GM23338 (cell line): ENCODE measurements around the gene NDUFS6. TPM values are rescaled to one million over a fixed set of nuclear protein-coding genes. Genes with fewer than 3 reads are reported as not detected.

Experiments
- ATAC-seq: fragments of 200-7000 bp; cut with Tn5 transposase; 3 replicates; pipeline ENCODE4 v1.9.1; 2020
- DNase-seq: peaks from one replicate; pipeline ENCODE4 v3.0.0-alpha.2; 2015; ENCODE audit warnings: low spot score
- H2AFZ ChIP-seq: fragments of 200-600 bp; sonication (generic); 2 replicates; pipeline ENCODE4 v1.8.0; 2016; ENCODE audit warnings: antibody characterized with exemption, mild to moderate bottlenecking, moderate library complexity
- H3F3A ChIP-seq: fragments of 200-600 bp; sonication (generic); replicated peaks from 2 replicates; pipeline ENCODE4 v1.8.0; 2017; ENCODE audit warnings: antibody characterized with exemption, mixed run types, low read depth
- H3K27ac ChIP-seq: fragments of 200-600 bp; sonication (generic); 2 replicates; pipeline ENCODE4 v1.6.1; 2016; ENCODE audit warnings: low read depth
- H3K27me3 ChIP-seq: fragments of 200-600 bp; sonication (generic); 2 replicates; pipeline ENCODE4 v1.8.0; 2016; ENCODE audit warnings: mild to moderate bottlenecking, mixed run types, moderate library complexity; ENCODE audit not compliant: insufficient read depth
- H3K36me3 ChIP-seq: fragments of 200-600 bp; sonication (generic); 2 replicates; pipeline ENCODE4 v1.8.0; 2016; ENCODE audit warnings: mild to moderate bottlenecking; ENCODE audit not compliant: insufficient read depth
- H3K4me1 ChIP-seq: fragments of 200-600 bp; sonication (generic); 2 replicates; pipeline ENCODE4 v1.8.0; 2016; ENCODE audit warnings: mild to moderate bottlenecking, moderate library complexity; ENCODE audit not compliant: insufficient read depth
- H3K4me2 ChIP-seq: fragments of 200-600 bp; sonication (generic); 2 replicates; pipeline ENCODE4 v1.7.1; 2017; ENCODE audit warnings: mixed run types
- H3K4me3 ChIP-seq: fragments of 200-600 bp; sonication (generic); 2 replicates; pipeline ENCODE4 v1.6.1; 2016; ENCODE audit warnings: mixed run types
- H3K79me2 ChIP-seq: fragments of 200-600 bp; sonication (generic); replicated peaks from 2 replicates; pipeline ENCODE4 v1.8.0; 2017; ENCODE audit warnings: mild to moderate bottlenecking; ENCODE audit not compliant: insufficient read depth
- H3K9me2 ChIP-seq: fragments of 200-600 bp; sonication (generic); 2 replicates; pipeline ENCODE4 v1.8.0; 2017; ENCODE audit not compliant: insufficient read depth
- H4K20me1 ChIP-seq: fragments of 200-600 bp; sonication (generic); replicated peaks from 2 replicates; pipeline ENCODE4 v1.8.0; 2017; ENCODE audit warnings: mild to moderate bottlenecking; ENCODE audit not compliant: insufficient read depth
- H3K27ac Mint-ChIP-seq: 2 replicates; pipeline ENCODE4 v1.8.0; 2020; ENCODE audit warnings: inconsistent platforms, mild to moderate bottlenecking, moderate library complexity, mixed read lengths
- H3K27me3 Mint-ChIP-seq: 3 replicates; pipeline ENCODE4 v1.8.0; 2022; ENCODE audit warnings: low read depth, mild to moderate bottlenecking, moderate library complexity, mixed read lengths, inconsistent platforms; ENCODE audit not compliant: insufficient read depth, poor library complexity
- H3K36me3 Mint-ChIP-seq: 3 replicates; pipeline ENCODE4 v1.8.0; 2021; ENCODE audit warnings: low read depth, mild to moderate bottlenecking, inconsistent platforms, moderate library complexity, mixed read lengths
- H3K4me1 Mint-ChIP-seq: 3 replicates; pipeline ENCODE4 v1.8.0; 2020; ENCODE audit warnings: mild to moderate bottlenecking, inconsistent platforms, mixed read lengths
- H3K4me3 Mint-ChIP-seq: 3 replicates; pipeline ENCODE4 v1.8.0; 2021; ENCODE audit warnings: moderate library complexity, mild to moderate bottlenecking, inconsistent platforms, mixed read lengths
- H3K9me3 Mint-ChIP-seq: 3 replicates; pipeline ENCODE4 v1.8.0; 2020; ENCODE audit warnings: moderate library complexity, mild to moderate bottlenecking, inconsistent platforms, mixed read lengths
- CREB1 ChIP-seq: fragments of 250-450 bp; sonication (Bioruptor Pico); IDR thresholded peaks from 2 replicates; pipeline ENCODE4 v1.5.0; 2020; ENCODE audit warnings: low read depth, mild to moderate bottlenecking, moderate library complexity
- JUNB ChIP-seq: IDR thresholded peaks from one replicate; pipeline ENCODE4 v1.6.1; 2016; ENCODE audit warnings: antibody characterized with exemption; ENCODE audit not compliant: unreplicated experiment
- NANOG ChIP-seq: IDR thresholded peaks from 2 replicates; pipeline ENCODE4 v1.6.1; 2016; ENCODE audit warnings: antibody characterized with exemption, borderline replicate concordance
- POLR2AphosphoS5 ChIP-seq: IDR thresholded peaks from 2 replicates; pipeline ENCODE4 v1.6.1; 2016; ENCODE audit warnings: antibody characterized with exemption, low read depth
- STAT1 ChIP-seq: IDR thresholded peaks from one replicate; pipeline ENCODE4 v1.6.1; 2016; ENCODE audit warnings: antibody characterized with exemption; ENCODE audit not compliant: unreplicated experiment
- ZNF114 ChIP-seq: fragments of 250-450 bp; sonication (Bioruptor Pico); IDR thresholded peaks from 2 replicates; pipeline ENCODE4 v1.5.0; 2020; ENCODE audit warnings: mild to moderate bottlenecking, moderate library complexity
- ZNF331 ChIP-seq: fragments of 250-450 bp; sonication (Bioruptor Pico); IDR thresholded peaks from 2 replicates; pipeline ENCODE4 v1.5.0; 2020; ENCODE audit warnings: low read depth, mild to moderate bottlenecking, moderate library complexity
- polyA plus RNA-seq: library from polyadenylated mRNA; unstranded; fragments of >200 nt; fragmentation: Nextera tagmentation; extraction: Ambion mirVana; gene quantifications from 2 replicates; pipeline ENCODE4 v1.2.1, GENCODE V29; 2016
- total RNA-seq: library from RNA; depleted of rRNA; stranded (reverse); fragments of >200 nt; shearing (Covaris generic); gene quantifications from 2 replicates; pipeline ENCODE4 v1.2.3, GENCODE V29; 2014
- TF ChIP-seq, protein P1 (sequence below): fragments of 250-450 bp; sonication (Bioruptor Pico); IDR thresholded peaks from 2 replicates; pipeline ENCODE4 v1.5.0; 2020; ENCODE audit warnings: mild to moderate bottlenecking, moderate library complexity
- TF ChIP-seq, protein P2 (sequence below), 2 experiments: fragments of 200-600 bp in 1 of 2; sonication (generic) in 1 of 2; conservative IDR thresholded peaks; 2 replicates each; pipeline versions ENCODE4 v1.5.1 to v1.6.1; 2016 to 2017; ENCODE audit warnings: antibody characterized with exemption in 2 of 2, low read depth in 2 of 2, mild to moderate bottlenecking in 2 of 2, moderate library complexity in 1 of 2
- TF ChIP-seq, protein P3 (sequence below): IDR thresholded peaks from 2 replicates; pipeline ENCODE4 v1.6.1; 2016; ENCODE audit warnings: antibody characterized with exemption

The NDUFS6 gene
- total and polyA plus RNA-seq, 2 experiments from 2014 or later, result 94.8 to 289 TPM

DNA sequence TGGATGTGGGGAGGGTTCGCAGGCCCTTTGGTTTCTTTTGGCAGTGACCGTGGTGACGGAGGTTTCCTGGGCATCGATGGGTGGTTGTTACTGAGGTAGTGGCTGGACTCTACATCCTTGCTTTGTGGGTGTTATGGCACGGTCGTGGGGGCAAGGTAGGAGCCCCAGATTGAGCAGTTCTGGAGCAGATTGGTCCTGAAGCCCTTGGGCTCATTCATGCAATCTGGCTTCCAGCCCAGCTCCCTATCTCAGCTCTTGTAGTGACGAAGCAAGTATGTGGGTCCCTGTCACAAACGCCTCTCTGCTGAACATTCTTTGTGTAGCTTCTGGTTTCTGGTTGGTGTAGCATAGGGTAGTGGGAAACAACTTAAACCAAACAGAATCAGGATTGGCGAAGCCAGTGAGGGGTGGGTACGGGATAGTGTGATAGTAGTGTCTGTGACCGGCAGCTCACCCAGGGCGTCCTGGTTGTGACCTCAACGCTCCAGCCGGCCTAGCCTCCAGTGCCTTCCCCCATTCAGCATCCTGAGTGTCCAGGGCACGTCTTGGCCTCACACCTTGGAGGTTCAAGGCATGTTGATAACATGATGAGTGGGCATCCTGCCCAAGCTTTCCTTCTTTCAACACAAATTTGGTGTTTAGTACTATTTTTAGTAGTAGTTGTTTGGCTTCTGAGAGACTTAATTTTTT is 2.9 kb downstream of the NDUFS6 start (continued):
- TF ChIP-seq, protein P1, sequence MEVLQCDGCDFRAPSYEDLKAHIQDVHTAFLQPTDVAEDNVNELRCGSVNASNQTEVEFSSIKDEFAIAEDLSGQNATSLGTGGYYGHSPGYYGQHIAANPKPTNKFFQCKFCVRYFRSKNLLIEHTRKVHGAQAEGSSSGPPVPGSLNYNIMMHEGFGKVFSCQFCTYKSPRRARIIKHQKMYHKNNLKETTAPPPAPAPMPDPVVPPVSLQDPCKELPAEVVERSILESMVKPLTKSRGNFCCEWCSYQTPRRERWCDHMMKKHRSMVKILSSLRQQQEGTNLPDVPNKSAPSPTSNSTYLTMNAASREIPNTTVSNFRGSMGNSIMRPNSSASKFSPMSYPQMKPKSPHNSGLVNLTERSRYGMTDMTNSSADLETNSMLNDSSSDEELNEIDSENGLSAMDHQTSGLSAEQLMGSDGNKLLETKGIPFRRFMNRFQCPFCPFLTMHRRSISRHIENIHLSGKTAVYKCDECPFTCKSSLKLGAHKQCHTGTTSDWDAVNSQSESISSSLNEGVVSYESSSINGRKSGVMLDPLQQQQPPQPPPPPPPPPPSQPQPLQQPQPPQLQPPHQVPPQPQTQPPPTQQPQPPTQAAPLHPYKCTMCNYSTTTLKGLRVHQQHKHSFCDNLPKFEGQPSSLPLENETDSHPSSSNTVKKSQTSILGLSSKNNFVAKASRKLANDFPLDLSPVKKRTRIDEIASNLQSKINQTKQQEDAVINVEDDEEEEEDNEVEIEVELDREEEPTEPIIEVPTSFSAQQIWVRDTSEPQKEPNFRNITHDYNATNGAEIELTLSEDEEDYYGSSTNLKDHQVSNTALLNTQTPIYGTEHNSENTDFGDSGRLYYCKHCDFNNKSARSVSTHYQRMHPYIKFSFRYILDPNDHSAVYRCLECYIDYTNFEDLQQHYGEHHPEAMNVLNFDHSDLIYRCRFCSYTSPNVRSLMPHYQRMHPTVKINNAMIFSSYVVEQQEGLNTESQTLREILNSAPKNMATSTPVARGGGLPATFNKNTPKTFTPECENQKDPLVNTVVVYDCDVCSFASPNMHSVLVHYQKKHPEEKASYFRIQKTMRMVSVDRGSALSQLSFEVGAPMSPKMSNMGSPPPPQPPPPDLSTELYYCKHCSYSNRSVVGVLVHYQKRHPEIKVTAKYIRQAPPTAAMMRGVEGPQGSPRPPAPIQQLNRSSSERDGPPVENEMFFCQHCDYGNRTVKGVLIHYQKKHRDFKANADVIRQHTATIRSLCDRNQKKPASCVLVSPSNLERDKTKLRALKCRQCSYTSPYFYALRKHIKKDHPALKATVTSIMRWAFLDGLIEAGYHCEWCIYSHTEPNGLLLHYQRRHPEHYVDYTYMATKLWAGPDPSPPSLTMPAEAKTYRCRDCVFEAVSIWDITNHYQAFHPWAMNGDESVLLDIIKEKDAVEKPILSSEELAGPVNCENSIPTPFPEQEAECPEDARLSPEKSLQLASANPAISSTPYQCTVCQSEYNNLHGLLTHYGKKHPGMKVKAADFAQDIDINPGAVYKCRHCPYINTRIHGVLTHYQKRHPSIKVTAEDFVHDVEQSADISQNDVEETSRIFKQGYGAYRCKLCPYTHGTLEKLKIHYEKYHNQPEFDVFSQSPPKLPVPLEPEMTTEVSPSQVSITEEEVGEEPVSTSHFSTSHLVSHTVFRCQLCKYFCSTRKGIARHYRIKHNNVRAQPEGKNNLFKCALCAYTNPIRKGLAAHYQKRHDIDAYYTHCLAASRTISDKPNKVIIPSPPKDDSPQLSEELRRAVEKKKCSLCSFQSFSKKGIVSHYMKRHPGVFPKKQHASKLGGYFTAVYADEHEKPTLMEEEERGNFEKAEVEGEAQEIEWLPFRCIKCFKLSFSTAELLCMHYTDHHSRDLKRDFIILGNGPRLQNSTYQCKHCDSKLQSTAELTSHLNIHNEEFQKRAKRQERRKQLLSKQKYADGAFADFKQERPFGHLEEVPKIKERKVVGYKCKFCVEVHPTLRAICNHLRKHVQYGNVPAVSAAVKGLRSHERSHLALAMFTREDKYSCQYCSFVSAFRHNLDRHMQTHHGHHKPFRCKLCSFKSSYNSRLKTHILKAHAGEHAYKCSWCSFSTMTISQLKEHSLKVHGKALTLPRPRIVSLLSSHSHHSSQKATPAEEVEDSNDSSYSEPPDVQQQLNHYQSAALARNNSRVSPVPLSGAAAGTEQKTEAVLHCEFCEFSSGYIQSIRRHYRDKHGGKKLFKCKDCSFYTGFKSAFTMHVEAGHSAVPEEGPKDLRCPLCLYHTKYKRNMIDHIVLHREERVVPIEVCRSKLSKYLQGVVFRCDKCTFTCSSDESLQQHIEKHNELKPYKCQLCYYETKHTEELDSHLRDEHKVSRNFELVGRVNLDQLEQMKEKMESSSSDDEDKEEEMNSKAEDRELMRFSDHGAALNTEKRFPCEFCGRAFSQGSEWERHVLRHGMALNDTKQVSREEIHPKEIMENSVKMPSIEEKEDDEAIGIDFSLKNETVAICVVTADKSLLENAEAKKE, result no peak
- TF ChIP-seq JUNB, result no peak
- no peak for TF ChIP-seq ZNF114 (CRISPR knock-in tag)

DNA sequence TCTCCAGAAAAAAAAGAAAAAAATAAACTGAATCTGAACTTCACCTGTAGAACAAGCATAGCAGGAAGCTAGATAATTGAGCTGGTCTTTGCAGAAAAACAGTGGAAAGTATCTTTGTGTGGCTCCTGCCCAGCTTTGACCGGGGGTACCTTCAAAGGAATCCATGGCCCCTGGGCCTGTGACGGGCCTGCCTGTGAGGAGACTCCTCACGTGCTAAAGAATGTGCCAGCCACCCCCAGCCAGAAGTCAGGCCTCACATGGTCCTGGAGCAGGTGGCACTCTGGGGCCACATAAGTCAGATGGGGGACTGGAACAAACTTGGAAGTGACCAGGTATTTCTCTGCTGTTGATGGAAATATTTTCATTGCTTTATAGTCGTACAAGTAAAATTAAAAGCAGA is 4.1 kb downstream of the NDUFS6 start:
- Mint-ChIP-seq H3K36me3 (peaks cover 81% of the 10 kb centered on the region), H3K4me1 (peaks cover 16% of the 10 kb centered on the region), H3K9me3 (no peaks in the 10 kb centered on the region; the same call in 2 of the 3 replicates), H3K4me3 (no peak overlapping the region), H3K27me3 (peaks cover 3% of the 10 kb centered on the region), H3K27ac (no peak overlapping the region)
- no peak for TF ChIP-seq POLR2AphosphoS5
- TF ChIP-seq JUNB, result no peak
- TF ChIP-seq ZNF331 (CRISPR knock-in tag), result no peak
- TF ChIP-seq, protein P2, sequence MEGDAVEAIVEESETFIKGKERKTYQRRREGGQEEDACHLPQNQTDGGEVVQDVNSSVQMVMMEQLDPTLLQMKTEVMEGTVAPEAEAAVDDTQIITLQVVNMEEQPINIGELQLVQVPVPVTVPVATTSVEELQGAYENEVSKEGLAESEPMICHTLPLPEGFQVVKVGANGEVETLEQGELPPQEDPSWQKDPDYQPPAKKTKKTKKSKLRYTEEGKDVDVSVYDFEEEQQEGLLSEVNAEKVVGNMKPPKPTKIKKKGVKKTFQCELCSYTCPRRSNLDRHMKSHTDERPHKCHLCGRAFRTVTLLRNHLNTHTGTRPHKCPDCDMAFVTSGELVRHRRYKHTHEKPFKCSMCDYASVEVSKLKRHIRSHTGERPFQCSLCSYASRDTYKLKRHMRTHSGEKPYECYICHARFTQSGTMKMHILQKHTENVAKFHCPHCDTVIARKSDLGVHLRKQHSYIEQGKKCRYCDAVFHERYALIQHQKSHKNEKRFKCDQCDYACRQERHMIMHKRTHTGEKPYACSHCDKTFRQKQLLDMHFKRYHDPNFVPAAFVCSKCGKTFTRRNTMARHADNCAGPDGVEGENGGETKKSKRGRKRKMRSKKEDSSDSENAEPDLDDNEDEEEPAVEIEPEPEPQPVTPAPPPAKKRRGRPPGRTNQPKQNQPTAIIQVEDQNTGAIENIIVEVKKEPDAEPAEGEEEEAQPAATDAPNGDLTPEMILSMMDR (conservative IDR thresholded peaks at IDR 0.05; ENCODE audit: low read depth in 2 of 2), result no peak
- no peak for TF ChIP-seq NANOG
- TF ChIP-seq CREB1 (CRISPR knock-in tag), result no peak
- TF ChIP-seq STAT1, result no peak
- TF ChIP-seq, protein P3, sequence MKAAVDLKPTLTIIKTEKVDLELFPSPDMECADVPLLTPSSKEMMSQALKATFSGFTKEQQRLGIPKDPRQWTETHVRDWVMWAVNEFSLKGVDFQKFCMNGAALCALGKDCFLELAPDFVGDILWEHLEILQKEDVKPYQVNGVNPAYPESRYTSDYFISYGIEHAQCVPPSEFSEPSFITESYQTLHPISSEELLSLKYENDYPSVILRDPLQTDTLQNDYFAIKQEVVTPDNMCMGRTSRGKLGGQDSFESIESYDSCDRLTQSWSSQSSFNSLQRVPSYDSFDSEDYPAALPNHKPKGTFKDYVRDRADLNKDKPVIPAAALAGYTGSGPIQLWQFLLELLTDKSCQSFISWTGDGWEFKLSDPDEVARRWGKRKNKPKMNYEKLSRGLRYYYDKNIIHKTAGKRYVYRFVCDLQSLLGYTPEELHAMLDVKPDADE, result no peak
- H3K4me3 ChIP-seq, result no peak overlapping the region
- H3F3A ChIP-seq, result no peaks in the 10 kb centered on the region
- no peak overlapping the region for H2AFZ ChIP-seq
- H3K36me3 ChIP-seq, result peaks cover 29% of the 10 kb centered on the region
- H3K27me3 ChIP-seq, result no peaks in the 10 kb centered on the region
- no peak for DNase-seq
- no peak overlapping the region for H3K27ac ChIP-seq
- no peaks in the 10 kb centered on the region for H3K9me2 ChIP-seq
- H3K4me2 ChIP-seq, result no peak overlapping the region
- H4K20me1 ChIP-seq, result peaks cover 36% of the 10 kb centered on the region
- peaks cover 7% of the 10 kb centered on the region for H3K4me1 ChIP-seq
- ATAC-seq, result no peak
- peaks cover 88% of the 10 kb centered on the region for H3K79me2 ChIP-seq
